Stimulated activated CD4-positive, alpha-beta T cell treated with anti-CD3 and anti-CD28 coated beads, Interleukin-15, amount 100 ng/mL, for 24 hours (primary cell): ENCODE data around the gene BRD1.

Experiments
- DNase-seq: peaks from one replicate; pipeline ENCODE4 v3.0.0-alpha.2; 2020

The BRD1 gene

GRCh38 chr22:49749227-49749626 lies 78.4 kb downstream of the BRD1 start:
- no peak for DNase-seq

- DNase-seq, result no peak
Measured at GRCh38 chr22:49748514-49748913, 79.2 kb downstream of the BRD1 start.

- no peak for DNase-seq
Measured at GRCh38 chr22:49747716-49748115, 80.0 kb downstream of the BRD1 start.

- no peak for DNase-seq
Measured at GRCh38 chr22:49747130-49747529, 80.5 kb downstream of the BRD1 start.

DNA sequence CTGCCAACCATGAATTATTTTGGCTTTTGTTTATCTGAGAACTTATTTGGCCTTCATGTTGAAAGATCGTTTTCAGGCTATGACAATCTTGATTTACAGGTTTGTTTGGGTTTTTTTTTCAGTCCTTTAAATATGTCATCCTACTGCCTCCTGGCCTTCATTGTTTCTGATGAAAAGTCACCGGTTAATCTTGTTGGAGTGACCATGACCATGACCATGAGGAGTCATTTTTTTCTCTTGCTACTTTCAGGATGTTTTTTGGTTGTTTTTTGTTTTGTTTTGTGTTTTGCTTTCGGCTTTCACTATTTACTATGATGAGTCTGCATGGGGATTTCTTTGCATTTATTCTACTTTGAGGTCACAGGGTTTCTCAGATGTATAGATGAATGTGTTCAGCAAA lies 81.6 kb downstream of the BRD1 start:
- no peak for DNase-seq

DNA sequence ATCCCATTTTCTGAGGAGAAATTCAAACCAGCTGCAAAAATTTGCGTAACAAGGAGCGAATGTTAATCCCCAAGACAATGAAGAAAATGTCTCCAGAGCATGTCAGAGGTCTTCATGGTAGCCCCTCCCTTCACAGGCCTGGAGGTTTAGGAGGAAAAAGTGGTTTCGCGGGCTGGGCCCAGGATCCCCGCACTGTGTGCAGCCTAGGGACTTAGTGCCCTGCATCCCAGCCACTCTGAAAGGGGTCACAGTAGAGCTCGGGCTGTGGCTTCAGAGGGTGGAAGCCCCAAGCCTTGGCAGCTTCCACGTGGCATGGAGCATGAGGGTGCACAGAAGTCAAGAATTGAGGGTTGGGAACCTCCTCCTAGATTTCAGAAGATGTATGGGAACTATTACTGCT lies 87.4 kb downstream of the BRD1 start:
- no peak for DNase-seq

GRCh38 chr22:49739138-49739537 lies 88.5 kb downstream of the BRD1 start:
- no peak for DNase-seq

GRCh38 chr22:49738566-49738965 lies 89.1 kb downstream of the BRD1 start:
- no peak for DNase-seq

GRCh38 chr22:49738006-49738405 lies 89.7 kb downstream of the BRD1 start:
- DNase-seq, result no peak

DNA sequence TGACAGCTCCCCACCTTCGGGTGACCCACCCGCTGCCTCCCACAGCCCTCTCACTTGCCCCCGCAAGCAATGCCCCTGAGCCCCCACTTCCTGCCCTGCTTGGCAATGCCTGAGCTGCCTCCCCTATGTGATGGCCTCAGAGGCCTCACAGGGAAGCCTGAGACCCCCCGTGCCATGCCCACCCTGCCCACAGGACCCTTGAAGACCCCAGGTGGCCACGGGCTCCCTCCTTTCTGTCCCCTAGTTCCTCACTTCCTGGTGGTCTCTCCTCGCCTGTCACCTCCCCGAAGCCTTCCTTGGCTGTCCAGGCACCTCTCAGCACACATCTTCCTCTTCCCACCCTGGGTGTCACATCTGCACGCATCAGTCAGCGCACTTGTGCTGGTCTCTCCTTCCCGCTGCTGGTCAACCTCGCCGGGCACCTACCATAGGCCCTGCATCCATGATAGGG lies 90.5 kb downstream of the BRD1 start:
- no peak for DNase-seq

DNA sequence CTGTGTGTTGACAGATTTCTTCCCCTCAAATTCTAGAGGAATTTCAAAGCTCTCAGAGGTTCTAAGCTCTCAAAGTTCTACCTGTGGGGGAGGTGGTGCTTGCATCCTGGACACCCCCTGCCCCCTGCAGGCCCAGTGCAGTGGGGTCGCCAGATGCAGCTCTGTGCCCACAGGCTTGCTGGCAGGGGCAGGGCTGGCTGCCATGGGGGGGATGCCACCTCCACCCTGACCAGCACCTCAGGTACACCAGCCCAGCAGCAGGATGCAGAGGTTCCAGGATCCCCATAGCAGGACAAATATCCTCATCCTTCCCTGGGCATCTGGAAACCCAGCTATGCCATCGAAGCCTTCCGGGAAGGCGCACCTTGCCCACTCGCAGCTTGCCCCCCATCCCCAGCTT lies 91.1 kb downstream of the BRD1 start:
- no peak for DNase-seq

DNA sequence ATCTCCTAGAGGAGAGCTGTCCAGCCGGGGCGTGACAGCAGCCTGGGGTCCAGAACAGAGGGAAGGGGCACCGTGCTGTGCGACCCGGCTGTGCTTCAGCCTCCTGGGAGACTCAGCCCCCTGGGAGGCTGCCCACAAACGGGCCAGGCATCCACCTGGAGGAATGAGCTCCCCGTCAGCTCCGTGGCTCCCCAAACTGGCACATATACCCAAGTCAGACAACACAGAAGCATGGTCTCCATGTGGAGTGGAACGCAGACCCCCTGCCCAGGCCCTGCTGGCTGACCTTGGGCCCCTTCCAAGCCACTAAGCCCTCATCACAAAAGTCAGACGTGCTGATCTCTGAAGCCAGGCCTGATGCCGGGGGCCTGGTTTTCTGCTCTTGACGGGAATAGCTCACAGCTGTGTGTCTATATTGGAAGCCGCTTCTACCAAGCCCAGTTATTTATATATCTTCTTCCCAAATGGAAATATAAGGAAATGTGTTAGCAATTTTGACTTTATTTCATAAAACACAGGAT lies 91.7 kb downstream of the BRD1 start:
- DNase-seq, result no peak

DNA sequence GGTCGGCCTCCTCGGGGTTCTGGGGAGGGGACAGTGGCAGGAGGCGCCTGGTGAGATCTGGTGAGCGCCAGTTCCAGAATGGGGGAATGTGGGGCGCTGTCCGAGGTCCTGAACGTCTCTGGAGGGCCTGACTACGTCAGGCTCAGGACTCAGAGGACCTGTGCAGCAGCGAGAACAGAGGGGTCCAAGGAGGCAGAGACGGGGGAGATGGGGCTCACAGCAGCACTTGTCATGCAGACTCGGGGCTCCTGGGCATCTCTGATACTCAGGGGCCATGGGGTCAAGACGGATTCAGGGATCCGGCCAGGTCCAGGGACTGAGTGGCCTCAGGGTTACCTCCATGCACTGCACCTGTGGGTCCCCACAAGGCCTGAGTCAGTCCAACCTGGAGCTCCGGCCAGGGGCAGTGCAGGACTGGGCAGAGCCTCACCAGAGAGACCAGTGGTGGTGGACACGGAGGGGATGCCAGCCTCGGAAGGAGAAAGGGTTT lies 92.2 kb downstream of the BRD1 start:
- DNase-seq, result peak; percentile 35

DNA sequence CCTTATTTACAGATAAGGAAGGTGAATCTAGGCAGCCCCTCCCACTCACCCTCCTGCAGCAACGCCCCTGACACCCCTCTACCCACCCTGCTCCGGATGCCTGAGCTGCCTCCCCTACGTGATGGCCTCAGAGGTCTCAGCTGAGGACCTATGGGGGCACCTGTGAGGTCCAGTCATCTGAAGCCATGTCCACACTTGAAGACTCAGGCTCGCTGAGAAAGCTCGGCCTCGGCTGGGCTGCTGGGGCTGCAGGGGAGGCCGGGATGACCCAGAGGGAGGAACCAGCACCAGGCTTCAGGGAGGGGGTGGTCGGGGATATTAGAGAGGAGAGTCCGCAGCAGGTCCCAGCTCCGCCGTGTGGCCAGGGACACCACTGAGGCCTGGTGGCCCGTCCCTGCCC lies 92.8 kb downstream of the BRD1 start:
- DNase-seq, result no peak

DNA sequence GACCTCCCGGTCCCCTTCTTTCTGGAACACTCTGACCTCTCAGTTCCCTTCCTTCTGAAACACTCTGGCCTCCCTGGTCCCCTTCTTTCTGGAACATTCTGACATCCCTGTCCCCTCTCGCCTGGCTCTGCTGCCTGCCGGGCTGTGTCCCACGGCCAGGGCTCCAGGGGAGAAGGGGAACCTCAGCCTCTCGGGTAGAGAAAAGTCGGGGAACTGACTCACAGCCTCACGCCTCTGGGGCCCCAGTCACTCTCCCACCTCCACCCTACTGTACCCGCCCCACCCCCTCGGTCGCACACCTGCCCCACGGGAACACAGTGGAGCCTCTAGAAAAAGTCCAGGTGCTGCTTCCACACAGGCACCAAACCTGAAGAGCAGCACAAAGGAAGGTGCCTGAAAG lies 93.3 kb downstream of the BRD1 start:
- DNase-seq, result no peak

DNA sequence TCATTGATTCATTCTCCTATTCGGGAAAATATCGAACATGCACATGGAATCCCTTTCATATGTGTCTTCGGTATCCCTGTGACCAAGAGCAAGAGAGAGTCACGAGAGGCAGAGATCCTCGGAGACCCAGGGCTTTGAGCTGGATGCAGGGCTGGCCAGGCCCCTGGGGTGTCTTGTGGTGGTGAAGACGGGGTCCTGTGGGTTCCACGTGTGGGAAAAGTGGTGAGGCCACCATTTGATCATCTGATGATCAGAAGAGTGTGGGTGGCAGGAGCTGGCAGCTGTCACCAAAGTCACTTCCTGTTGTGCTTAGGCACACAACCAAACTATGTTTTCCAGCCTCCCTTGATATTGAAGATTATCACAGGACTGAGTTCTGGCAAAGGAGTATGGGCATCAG lies 94.0 kb downstream of the BRD1 start:
- no peak for DNase-seq

GRCh38 chr22:49730656-49731055 lies 97.0 kb downstream of the BRD1 start:
- DNase-seq, result no peak

DNA sequence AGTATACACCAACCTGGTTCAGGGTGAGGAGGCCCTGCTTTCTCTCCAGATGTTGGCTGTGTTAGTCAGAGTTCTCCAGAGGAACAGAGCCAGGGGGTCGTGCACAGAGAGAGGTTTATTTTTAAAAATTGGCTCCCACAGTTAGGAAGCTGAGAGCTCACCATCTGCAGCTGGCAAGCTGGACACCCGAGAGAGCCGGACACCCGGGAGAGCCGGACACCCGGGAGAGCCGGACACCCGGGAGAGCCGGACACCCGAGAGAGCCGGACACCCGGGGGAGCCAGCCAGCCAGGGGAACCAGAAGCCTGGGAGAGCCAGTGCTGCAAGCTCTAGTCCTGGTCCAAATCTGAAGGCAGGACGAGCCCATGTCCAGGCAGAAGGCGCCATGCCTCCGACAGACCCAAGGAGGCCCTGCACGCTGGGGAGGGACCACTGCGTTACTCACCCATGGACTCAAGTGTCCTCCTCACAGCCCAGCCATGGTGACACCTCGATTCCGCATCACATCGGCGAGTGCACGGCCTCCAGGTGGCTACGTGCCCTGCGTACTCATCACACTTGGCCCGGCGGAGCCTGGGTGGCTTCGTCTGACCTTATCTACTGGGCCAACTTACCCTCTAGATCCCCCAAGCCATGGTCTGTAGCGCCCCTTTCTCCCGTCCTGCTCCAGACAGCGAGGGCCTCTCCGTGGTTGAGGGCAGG lies 99.0 kb downstream of the BRD1 start:
- no peak for DNase-seq

- no peak for DNase-seq
Measured at GRCh38 chr22:49727881-49728569, 99.6 kb downstream of the BRD1 start.

DNA sequence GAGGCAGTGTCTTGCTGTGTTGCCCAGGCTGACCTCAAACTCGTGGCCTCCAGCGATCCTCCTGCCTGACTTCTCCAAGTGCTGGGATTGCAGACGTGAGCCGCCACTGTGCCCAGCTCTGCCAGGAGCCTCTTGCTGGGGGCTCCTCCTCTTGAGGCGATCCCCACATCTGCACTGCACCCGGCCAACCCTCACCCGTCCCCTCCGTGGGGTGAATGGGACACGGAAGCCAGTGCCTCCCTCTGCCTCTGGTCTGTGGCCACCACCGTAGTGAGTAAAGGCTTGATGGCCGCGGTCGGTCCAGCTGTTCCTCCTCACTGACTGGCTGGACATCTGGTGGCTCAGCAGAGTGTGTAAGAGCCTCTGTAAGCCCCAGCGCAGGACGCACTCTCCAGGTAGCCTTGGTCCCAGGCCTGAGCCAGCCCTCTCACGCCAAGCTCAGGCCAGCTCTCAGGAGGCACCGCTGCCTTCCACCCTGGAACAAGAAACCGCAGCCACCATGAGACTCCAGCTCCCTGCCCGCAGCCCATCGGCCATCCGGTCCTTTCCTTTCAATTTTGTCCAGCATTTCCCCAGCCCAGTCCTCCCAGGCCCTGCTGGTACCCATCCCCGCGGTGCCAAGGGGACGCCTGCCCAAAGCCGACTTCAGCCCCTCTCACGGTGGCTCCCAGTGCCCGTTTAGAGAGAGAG lies 100.3 kb downstream of the BRD1 start:
- DNase-seq, result no peak

DNA sequence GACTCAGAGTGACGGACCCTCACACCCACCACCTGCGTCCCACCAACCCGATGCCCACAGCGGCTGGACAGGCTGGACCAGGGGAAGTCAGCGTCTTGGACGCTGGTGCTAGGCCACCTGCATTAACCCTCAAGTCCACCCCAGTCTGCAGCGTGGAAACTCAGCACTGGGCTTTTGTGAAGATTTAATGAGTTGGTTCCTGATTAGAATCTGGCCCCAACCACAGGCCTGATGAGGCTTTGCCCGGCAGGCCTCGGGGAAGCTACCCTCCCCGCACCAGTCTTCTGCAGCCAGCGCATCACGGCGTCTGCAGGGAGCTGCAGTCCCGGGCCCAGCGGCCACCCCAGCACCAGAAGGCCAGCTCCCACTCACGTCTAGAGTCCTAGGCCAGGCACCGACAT lies 101.0 kb downstream of the BRD1 start:
- DNase-seq, result no peak

GRCh38 chr22:49726022-49726681 lies 101.5 kb downstream of the BRD1 start:
- DNase-seq, result no peak

- no peak for DNase-seq
Measured at GRCh38 chr22:49725516-49725915, 102.2 kb downstream of the BRD1 start.
